Coronary artery (tissue), 2 donors: ENCODE data around the gene VTI1A.

ENCODE experiments used
- DNase-seq: peaks from one replicate; pipeline ENCODE4 v3.0.0-alpha.2; 2017; ENCODE audit warnings: low spot score
- H3K27ac ChIP-seq, 2 donors: fragments of 200-600 bp; sonication (generic); one replicate each; pipeline ENCODE4 v1.5.1; 2016 to 2019
- H3K4me3 ChIP-seq: fragments of 200-600 bp; sonication (generic); 2 replicates; pipeline ENCODE4 v1.5.1; 2016; ENCODE audit warnings: mild to moderate bottlenecking, moderate library complexity
- TF ChIP-seq, protein P1 (sequence below): fragments of 200-600 bp; sonication (generic); IDR thresholded peaks from one replicate; pipeline ENCODE4 v1.5.1; 2019; ENCODE audit warnings: antibody characterized with exemption

VTI1A gene

DNA sequence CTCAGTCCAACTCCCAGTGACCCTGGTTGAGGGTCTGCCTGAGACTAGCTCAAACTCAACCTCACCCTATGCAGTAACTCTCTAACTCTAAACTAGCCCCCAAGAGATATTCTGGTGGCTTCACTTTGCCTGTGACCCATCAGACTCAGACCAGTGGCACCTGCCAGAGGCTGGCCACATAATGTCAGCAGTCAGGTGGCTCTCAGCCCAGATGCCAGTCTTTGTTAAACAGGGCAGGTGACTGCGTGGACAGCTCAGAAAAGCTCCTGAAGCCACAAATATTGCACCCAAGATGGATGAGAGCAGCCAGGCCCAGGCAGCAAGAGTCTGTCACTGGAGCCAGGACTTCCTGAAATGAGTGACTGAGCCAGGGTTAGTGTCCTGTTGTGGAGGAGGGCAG, 373.3 kb downstream of the VTI1A start:
- DNase-seq, result no peak
- Histone ChIP-seq H3K4me3 (no peak overlapping the region), H3K27ac (no peak overlapping the region)
- TF ChIP-seq, protein P1, sequence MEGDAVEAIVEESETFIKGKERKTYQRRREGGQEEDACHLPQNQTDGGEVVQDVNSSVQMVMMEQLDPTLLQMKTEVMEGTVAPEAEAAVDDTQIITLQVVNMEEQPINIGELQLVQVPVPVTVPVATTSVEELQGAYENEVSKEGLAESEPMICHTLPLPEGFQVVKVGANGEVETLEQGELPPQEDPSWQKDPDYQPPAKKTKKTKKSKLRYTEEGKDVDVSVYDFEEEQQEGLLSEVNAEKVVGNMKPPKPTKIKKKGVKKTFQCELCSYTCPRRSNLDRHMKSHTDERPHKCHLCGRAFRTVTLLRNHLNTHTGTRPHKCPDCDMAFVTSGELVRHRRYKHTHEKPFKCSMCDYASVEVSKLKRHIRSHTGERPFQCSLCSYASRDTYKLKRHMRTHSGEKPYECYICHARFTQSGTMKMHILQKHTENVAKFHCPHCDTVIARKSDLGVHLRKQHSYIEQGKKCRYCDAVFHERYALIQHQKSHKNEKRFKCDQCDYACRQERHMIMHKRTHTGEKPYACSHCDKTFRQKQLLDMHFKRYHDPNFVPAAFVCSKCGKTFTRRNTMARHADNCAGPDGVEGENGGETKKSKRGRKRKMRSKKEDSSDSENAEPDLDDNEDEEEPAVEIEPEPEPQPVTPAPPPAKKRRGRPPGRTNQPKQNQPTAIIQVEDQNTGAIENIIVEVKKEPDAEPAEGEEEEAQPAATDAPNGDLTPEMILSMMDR, result no peak

DNA sequence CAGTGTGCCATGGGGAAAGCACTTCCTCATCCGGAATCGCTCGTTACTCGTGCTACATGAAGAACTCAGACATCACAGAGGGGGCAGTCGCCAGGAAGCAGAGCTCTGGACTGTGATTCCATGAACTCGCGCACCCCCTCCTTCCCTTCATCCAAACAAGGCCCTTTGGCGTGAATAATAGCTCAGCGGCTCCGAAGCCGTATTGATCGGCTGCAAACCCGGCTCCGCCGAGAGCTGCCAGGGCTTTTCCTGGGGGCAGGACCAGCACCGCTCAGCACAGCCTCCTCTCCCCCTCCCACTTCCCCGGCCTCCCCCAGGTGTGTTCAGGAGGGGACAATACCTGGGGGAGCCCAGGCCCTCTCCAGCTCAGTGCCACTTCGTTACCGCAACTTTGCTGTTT, 374.0 kb downstream of the VTI1A start:
- TF ChIP-seq, protein P1, result no peak
- H3K27ac ChIP-seq, result no peak overlapping the region
- no peak overlapping the region for H3K4me3 ChIP-seq
- DNase-seq, result no peak

DNA sequence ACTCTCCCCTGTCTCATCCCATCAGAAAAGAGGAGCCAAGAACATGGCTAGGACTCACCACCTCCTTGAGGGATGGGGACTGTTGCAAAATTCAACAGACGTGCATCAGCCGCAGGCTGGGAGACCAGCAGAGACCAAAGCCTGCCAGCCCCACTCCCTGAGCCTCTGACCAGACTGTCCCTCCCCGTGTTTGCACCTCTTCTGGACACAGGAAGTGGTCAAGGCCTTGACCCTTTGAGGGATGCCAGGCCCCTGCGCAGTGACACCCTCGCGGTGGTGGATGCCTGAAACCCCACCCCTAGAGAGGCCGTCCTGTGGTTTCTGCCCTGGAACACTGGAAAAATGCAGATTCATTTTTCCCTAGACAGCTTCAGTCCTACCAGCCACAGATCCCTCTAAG, 374.6 kb downstream of the VTI1A start:
- no peak overlapping the region for H3K4me3 ChIP-seq
- H3K27ac ChIP-seq, result no peak overlapping the region
- no peak for DNase-seq
- TF ChIP-seq, protein P1, result no peak

DNA sequence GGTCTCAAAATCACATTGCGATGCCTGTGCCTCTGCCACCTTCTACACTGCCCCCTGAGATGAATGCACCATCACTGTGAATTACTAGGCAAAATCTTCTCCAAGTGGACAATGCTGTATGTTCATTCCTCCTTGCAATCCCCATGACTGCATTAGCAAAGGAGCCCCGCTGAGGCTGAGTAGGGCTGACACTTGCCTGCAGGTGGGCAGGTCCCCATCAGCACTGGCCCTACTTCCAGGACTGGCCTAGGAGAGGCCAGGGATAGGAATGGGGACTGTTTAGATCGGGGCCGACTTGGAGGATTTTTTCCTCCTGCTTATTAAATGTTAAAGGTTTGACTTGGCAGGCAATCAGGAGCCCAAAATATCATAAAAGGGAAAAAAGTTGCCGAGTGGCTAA, 376.0 kb downstream of the VTI1A start:
- no peak for DNase-seq
- Histone ChIP-seq H3K27ac (no peak overlapping the region), H3K4me3 (no peak overlapping the region)
- TF ChIP-seq, protein P1, result no peak

DNA sequence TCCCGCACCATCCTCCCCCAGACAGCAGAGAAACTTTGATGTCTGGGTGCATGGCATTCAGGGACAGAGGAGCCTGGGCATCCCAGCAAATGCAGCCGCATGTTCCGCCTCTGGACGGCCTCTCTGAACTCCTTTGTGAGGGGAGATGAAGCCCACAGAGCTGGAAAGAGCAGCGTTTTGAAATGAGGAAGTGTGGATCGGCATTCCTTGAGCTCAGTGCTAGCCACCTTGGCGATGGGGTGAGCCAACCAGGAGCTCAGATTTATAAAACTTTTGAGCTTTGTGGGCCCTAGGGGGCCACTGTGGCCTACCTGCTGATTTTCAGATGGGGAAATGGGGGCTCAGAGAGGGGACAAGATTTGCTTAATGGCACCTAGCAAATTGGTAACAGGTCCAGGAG, 376.6 kb downstream of the VTI1A start:
- TF ChIP-seq, protein P1, result no peak
- Histone ChIP-seq H3K4me3 (no peak overlapping the region), H3K27ac (no peak overlapping the region)

DNA sequence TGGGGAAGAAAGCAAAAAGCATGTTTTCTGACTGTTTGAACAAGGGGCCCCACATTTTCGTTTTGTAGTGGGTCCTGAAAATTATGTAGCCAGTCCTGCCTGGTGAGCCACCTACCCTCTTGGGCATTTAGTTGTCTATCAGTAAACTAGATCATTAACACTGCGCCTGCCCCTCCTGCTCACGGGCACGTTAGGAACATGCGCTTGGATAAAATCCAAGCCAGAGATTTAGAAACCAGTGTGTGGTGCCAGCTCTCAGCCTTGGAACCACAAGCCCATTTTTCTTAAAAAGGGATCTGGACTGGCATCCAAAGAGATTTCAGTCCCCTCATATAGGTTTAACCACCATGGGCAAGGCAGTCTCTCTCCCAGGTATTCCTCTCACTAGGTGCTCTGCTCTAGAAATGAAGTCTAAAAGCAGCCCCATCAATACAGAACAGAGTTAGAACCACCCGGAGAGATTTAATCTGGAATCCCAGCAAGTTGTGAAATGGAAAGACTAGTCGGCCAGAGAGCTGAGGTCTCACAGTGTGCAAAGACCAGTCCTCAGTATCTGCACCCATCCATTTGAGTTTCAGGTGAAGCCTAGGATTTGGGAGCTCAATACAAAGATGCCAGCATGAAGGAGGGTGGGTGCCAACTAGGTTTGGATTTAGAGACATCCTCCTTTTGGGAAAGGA, 379.1 kb downstream of the VTI1A start:
- TF ChIP-seq, protein P1, result no peak
- no peak for DNase-seq
- H3K4me3 ChIP-seq, result peak overlapping the region; percentile 39
- no peak overlapping the region for H3K27ac ChIP-seq

More for the DNA sequence above, 376.6 kb downstream of the VTI1A start:
- DNase-seq, result no peak

DNA sequence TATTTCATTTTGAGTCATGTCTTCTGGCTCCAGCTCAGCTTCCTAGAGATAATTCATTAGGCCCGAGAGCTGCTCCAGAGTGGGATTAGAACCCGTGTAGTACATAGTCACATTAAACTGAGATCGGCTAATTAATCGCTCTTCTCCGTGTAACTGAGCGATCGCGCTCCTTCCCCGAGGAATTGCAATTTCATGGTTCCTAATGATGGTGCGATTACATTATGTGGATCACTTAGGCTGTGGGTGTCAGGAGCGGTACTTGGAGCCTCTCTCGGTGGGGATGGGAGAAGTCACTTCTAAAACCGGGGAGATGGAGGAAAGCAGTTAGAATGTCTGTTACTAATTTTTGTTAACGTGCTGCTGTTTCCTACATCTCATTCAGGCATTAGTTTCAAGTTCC, 380.1 kb downstream of the VTI1A start:
- TF ChIP-seq, protein P1, result no peak
- DNase-seq, result no peak
- H3K27ac ChIP-seq, result no peak overlapping the region
- no peak overlapping the region for H3K4me3 ChIP-seq
